ENCODE measurements around the gene UNC119.

Gene UNC119

GRCh38 chr17:28573521-28573920 is 21.1 kb upstream of the UNC119 start:
- no peak for DNase-seq

GRCh38 chr17:28573040-28573380 is 20.6 kb upstream of the UNC119 start:
- no peak for DNase-seq

- peak in 6 of 51 donors; percentile 6 to 22 (median 12) for DNase-seq
Measured at GRCh38 chr17:28572259-28573039, 20.0 kb upstream of the UNC119 start.

- peak; percentile 44 to 98 (median 93) for DNase-seq
Measured at GRCh38 chr17:28571361-28572122, 19.1 kb upstream of the UNC119 start, which contains the start of gene PIGS. Gene PIGS, minus strand, starts transcription at chr17:28571524. Its CDS starts 28 bp downstream, at chr17:28571496.

GRCh38 chr17:28570716-28571360 is 18.4 kb upstream of the UNC119 start:
- peak in 22 of 51 donors; percentile 15 to 61 (median 34) for DNase-seq

DNA sequence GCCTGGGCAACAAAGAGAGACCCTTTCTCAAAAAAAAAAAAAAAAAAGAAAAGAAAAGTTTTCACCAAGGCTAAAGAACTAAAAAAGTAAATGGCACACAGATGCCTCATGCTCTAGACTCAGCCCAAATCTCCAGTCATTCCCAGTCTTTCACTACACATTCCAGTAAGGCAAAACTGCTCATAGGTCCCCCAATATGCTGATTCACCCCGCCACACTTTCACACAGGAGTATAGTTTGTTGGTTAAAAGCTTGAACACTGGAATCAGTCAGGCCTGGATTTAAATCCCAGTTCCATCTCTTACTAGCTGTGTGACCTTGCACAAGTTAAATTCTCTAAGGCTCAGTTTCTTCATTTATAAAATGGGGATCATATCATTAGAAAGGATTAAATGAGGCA is 17.0 kb upstream of the UNC119 start:
- DNase-seq = no peak

DNA sequence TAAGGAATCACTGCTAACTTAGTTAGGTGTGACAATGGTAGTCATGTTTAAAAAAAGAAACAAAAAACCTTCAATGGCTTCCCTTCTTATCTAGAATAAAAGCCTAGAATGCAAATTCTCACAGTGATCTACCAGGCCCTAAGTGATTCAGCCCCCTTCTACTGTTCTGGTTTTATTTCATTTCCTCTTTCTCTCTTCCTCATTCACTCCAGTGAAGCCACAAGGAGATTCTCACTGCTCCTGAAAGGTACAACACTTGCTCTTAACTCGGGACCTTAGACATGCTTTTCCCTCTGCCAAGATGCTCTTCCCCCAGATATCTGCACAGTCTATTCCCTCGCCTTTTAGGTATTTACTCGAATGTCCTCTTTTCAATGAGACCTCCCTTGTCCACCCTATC is 15.2 kb upstream of the UNC119 start:
- no peak for DNase-seq

- no peak for DNase-seq
Measured at GRCh38 chr17:28563475-28563874, 11.1 kb upstream of the UNC119 start.

GRCh38 chr17:28555022-28555421 is 2.6 kb upstream of the UNC119 start:
- no peak for DNase-seq

DNA sequence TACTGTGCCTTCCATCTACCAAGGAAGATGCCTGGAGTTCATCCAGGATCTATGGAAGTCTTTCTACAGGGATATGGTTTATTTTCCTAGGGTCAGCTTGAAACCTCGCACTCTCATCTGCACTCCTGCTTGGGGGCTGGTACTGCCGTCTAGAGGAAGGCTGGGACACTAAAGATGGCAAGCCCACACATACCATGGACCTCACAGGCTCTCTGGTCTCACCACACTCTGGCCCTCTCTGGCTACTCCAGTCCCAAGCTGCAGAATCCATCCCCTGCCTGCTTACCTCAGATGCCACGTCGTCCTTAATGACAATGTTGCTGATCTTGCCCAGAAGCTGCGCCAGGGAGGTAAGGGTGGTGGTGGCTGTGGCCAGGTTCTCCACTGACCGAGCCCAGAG is 2.1 kb upstream of the UNC119 start:
- no peak for DNase-seq

DNA sequence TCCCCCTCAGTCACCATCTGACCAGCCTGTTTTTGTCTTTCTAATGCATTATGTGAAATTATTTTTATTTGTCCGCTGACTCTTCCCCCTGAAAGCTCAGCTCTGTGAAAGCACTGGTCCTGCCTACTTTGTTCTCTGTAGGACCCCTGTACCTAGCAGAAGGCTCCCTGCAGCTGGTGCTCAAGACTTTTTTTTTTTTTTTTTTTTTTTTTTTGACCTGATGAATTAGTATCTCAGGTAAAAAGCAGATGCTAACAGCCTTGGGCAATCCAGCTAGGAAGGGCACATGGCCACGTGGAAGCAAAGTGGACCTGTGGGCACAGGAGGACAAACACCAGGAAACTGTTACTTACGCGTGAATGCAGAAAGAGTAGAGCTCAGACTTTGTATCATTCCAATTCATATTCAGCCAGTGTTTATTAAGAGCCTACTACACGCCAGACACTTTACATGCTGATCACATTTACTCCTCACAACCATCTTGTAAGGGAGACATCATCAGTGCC is 629 bp upstream of the UNC119 start:
- DNase-seq = no peak

DNA sequence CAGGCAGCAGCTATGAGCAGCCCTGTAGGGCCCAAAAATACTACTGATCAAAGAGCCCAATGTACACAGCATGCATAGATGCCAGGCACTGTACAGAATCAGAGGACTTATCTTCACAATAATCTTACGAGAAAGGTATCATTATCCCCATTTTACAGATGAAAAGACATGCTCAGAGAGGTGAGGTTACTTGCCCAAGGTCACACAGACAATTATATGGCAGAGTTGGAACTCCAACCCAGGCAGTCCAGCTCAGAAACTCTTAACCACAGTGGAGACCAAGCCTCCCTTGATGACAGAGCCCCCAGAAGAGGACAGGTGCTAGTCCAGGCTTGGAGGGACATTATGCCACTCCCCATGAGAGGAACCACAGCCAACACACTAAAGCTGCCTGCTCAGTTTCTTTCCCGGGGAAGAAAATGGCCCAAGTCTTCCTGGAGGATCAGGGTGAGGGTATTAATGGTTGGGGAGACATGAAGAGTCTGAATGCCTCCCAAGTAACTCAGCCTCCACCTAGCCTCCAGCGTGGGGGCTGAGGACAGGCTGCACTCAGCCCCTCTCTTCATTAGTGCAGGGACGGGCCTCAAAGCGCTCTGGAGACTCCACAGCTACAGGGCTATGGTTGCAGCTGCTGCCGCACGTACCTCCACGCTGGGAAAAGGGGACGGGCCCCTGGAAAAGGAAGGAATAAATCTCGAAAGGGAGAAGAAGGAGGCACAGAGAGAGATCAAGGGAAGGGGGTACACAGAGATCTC is 826 bp downstream of the UNC119 start:
- peak in 3 of 51 donors; percentile 10 to 50 (median 17) for DNase-seq

- no peak for DNase-seq
Measured at GRCh38 chr17:28550858-28551257, 1.6 kb downstream of the UNC119 start.

DNA sequence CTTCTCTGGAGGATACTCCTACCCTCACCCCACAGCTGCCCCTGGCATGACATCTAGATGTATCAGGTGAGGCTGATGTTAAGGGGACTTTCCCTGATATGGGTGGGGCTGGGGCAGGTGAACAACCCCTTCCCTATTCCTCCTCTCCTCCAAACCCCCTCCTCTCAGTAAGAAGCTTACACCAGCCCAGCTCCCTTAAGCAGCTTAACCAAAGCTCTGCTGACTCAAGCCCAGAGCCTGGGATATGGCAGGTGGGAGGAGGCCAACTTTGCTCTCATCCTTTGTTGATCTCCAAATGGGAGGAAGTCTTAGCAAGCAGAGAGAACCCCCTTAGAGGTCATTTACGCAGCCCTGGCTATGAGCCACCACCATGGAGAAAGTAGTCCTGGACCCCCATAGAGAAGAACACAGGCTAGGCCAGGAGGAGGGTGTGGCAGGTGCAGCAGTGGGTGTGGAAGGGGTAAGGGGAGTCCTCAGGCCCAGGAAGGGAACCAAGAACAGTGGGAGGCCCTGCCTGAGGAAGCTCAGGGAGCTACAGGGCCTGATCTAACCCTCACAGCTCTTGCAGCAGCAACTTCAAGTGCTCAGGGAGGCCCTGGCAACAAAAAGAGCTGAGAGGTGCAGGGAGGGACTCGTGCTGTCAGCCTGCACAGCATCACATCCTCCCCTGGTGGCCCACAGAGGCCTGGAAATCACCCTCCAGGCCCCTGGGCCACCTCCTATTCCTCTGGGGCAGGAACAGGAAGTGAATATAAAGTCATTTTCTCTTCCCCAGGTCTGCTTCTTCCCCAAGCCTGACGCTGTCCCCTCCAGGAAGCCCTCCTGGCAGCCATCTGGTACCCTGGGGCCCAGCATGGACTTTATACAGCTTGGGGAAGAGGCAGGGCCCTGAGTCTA is 2.9 kb downstream of the UNC119 start:
- no peak for DNase-seq

- no peak for DNase-seq
Measured at GRCh38 chr17:28548417-28549130, 3.9 kb downstream of the UNC119 start.

DNA sequence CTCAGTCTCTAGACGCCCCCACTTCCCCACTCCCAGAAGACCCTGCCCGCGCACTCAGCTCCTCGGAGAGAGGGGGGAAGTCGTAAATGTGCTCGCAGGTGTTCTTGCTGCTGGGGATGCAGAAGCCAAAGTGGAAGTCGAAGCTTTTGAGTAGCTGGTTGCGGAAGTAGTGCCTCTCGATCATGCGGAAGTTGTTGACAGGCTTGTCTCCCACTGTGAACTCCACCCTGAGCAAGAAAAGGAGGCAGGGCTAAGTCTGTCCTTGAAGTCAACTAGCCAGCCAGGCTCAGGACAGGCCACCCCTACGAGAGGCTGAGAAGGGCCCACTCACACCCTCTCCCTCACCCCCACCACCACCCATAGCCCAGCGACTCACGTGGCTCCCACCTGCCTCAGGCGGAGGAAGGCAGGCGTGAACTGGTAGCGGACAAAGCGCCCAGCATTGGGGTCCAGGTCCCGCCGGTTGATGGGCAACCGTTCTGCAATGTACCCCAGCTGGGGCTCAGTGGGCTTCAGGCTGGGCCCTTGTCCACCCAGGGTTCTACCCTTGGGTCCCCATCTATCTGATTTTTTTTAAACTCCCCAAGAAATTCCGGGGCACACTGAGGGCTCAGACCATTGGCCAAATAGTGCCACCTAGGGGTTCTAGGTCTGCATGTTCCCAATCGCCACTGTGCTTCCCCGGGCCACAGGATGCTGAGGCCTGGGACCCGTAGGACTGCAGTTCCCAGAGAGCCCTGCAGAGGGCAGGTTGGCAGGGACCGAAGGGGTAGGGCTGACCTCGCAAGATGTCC is 4.6 kb downstream of the UNC119 start:
- DNase-seq = peak in 42 of 51 donors; percentile 6 to 76 (median 44)

DNA sequence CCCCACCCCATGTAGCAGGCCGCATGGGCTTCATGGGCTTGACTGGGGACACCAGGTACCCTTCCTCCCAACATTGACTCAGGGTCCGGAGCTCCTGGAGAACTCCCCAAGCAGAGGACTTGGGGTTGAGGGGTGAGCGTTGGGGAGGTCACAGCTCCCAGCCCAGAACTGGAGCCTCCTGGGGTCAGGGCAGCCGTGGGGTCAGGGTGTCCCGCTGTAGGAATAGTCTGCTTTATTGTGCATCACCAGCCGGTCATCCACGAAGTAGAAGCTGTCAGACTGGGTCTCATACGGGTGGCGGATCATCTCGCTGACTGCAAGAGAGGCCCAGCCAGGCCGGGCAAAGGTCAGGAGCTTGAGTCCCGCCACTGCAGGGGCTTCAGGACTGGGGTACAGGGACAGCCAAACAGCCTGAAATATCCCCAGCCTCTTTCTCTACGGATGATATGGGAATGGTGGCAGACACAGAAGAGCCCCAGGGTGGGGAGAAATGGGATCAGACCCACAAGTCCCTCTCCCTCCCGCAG is 5.3 kb downstream of the UNC119 start:
- no peak for DNase-seq

GRCh38 chr17:28545787-28546415 is 6.5 kb downstream of the UNC119 start:
- no peak for DNase-seq

Data from hypothalamus (tissue), 51 donors.